Glutamatergic neuron (in vitro differentiated cells): Measurements from ENCODE around the gene IRAK1. TPM values are rescaled to one million over a fixed set of nuclear protein-coding genes. Genes with fewer than 3 reads are reported as not detected.
"Not testable (repeated sequence)": the region's sequence is repeated elsewhere in the genome, so short reads cannot be mapped to it uniquely, and the experiment has no call there.

ENCODE experiments used
- DNase-seq: peaks from one replicate; pipeline ENCODE4 v3.0.0; 2022
- H3K27ac Mint-ChIP-seq: one replicate; pipeline ENCODE4 v1.8.0; 2020; ENCODE audit warnings: mild to moderate bottlenecking, mixed read lengths, inconsistent platforms; ENCODE audit not compliant: unreplicated experiment
- H3K27me3 Mint-ChIP-seq: one replicate; pipeline ENCODE4 v1.8.0; 2020; ENCODE audit warnings: mild to moderate bottlenecking, moderate library complexity, mixed read lengths, inconsistent platforms; ENCODE audit not compliant: unreplicated experiment
- H3K36me3 Mint-ChIP-seq: one replicate; pipeline ENCODE4 v1.8.0; 2020; ENCODE audit warnings: mild to moderate bottlenecking, mixed read lengths, inconsistent platforms; ENCODE audit not compliant: unreplicated experiment
- H3K4me1 Mint-ChIP-seq: one replicate; pipeline ENCODE4 v1.8.0; 2020; ENCODE audit warnings: mild to moderate bottlenecking, low read depth, mixed read lengths, inconsistent platforms; ENCODE audit not compliant: unreplicated experiment
- H3K4me3 Mint-ChIP-seq: one replicate; pipeline ENCODE4 v1.8.0; 2020; ENCODE audit warnings: mild to moderate bottlenecking, mixed read lengths, inconsistent platforms; ENCODE audit not compliant: unreplicated experiment
- H3K9me3 Mint-ChIP-seq: one replicate; pipeline ENCODE4 v1.8.0; 2020; ENCODE audit warnings: mild to moderate bottlenecking, moderate library complexity, mixed read lengths, inconsistent platforms; ENCODE audit not compliant: unreplicated experiment
- CTCF ChIP-seq: fragments of 200-600 bp; sonication (generic); IDR thresholded peaks from one replicate; pipeline ENCODE4 v1.5.0; 2021; ENCODE audit not compliant: partially characterized antibody, unreplicated experiment
- total RNA-seq: library from RNA; stranded (reverse); fragmentation: NEBNext Ultra II Directional; extraction: Animal tissue kit (Norgen Biotek cat#: 25700); gene quantifications from one replicate; pipeline ENCODE4 v1.2.1, GENCODE V29; 2021; ENCODE audit not compliant: unreplicated experiment

Gene IRAK1
- total RNA-seq, 1 donor from 2014 or later: 60.3 TPM

GRCh38 chrX:153988493-153988892, 31.2 kb downstream of the IRAK1 start:
- peaks cover 3% of the 10 kb centered on the region for H3K27me3 Mint-ChIP-seq
- H3K4me3 Mint-ChIP-seq: no peak overlapping the region
- H3K9me3 Mint-ChIP-seq: no peaks in the 10 kb centered on the region
- no peak for DNase-seq
- no peaks in the 10 kb centered on the region for H3K36me3 Mint-ChIP-seq
- H3K27ac Mint-ChIP-seq: no peak overlapping the region
- peaks cover 3% of the 10 kb centered on the region for H3K4me1 Mint-ChIP-seq
- TF ChIP-seq CTCF: no peak

- Mint-ChIP-seq H3K36me3 (no peaks in the 10 kb centered on the region), H3K4me1 (peaks cover 2% of the 10 kb centered on the region), H3K4me3 (no peak overlapping the region), H3K27me3 (peaks cover 4% of the 10 kb centered on the region), H3K9me3 (no peaks in the 10 kb centered on the region), H3K27ac (peak overlapping the region; percentile 83)
- TF ChIP-seq CTCF: no peak
- no peak for DNase-seq
These were observed 35.1 kb downstream of the IRAK1 start for GRCh38 chrX:153984351-153985178.

GRCh38 chrX:153983321-153983801, 36.3 kb downstream of the IRAK1 start:
- DNase-seq: no peak
- Mint-ChIP-seq H3K9me3 (no peaks in the 10 kb centered on the region), H3K36me3 (no peaks in the 10 kb centered on the region), H3K27ac (no peak overlapping the region), H3K27me3 (peaks cover 4% of the 10 kb centered on the region), H3K4me1 (peaks cover 2% of the 10 kb centered on the region), H3K4me3 (no peak overlapping the region)
- TF ChIP-seq CTCF: no peak

- peaks cover 2% of the 10 kb centered on the region for H3K4me1 Mint-ChIP-seq
- H3K27me3 Mint-ChIP-seq: peaks cover 4% of the 10 kb centered on the region
- no peak overlapping the region for H3K4me3 Mint-ChIP-seq
- no peaks in the 10 kb centered on the region for H3K9me3 Mint-ChIP-seq
- no peaks in the 10 kb centered on the region for H3K36me3 Mint-ChIP-seq
- no peak for TF ChIP-seq CTCF
- no peak for DNase-seq
- H3K27ac Mint-ChIP-seq: peak overlapping the region; percentile 57
These were observed 37.8 kb downstream of the IRAK1 start for GRCh38 chrX:153981771-153982533.

GRCh38 chrX:153981231-153981630, 38.5 kb downstream of the IRAK1 start:
- Mint-ChIP-seq H3K4me1 (peaks cover 2% of the 10 kb centered on the region), H3K9me3 (no peaks in the 10 kb centered on the region), H3K27me3 (peaks cover 4% of the 10 kb centered on the region), H3K27ac (peak overlapping the region; percentile 57), H3K4me3 (no peak overlapping the region), H3K36me3 (no peaks in the 10 kb centered on the region)
- no peak for TF ChIP-seq CTCF
- no peak for DNase-seq

- not testable (repeated sequence) for H3K27me3 Mint-ChIP-seq, H3K4me1 Mint-ChIP-seq, H3K36me3 Mint-ChIP-seq, H3K4me3 Mint-ChIP-seq, DNase-seq, H3K27ac Mint-ChIP-seq, H3K9me3 Mint-ChIP-seq
These were observed 39.3 kb downstream of the IRAK1 start for GRCh38 chrX:153980394-153980793.
